Body of pancreas (tissue), 4 donors: ENCODE measurements around the gene CD109.

Experiments used
- POLR2A ChIP-seq, 3 donors: fragments of 450-650 bp; IDR thresholded peaks; one replicate each; pipeline ENCODE4 v1.6.1; 2016; ENCODE audit warnings: antibody characterized with exemption in 3 of 3, mild to moderate bottlenecking in 2 of 3
- TF ChIP-seq, protein P1 (sequence below), 7 experiments: fragments of 450-650 bp in 4 of 7; fragments of 200-600 bp in 3 of 7; sonication (generic) in 3 of 7; IDR thresholded peaks; one replicate each; pipeline ENCODE4 v1.5.1; 2016 to 2019; ENCODE audit warnings: antibody characterized with exemption in 7 of 7

DNA sequence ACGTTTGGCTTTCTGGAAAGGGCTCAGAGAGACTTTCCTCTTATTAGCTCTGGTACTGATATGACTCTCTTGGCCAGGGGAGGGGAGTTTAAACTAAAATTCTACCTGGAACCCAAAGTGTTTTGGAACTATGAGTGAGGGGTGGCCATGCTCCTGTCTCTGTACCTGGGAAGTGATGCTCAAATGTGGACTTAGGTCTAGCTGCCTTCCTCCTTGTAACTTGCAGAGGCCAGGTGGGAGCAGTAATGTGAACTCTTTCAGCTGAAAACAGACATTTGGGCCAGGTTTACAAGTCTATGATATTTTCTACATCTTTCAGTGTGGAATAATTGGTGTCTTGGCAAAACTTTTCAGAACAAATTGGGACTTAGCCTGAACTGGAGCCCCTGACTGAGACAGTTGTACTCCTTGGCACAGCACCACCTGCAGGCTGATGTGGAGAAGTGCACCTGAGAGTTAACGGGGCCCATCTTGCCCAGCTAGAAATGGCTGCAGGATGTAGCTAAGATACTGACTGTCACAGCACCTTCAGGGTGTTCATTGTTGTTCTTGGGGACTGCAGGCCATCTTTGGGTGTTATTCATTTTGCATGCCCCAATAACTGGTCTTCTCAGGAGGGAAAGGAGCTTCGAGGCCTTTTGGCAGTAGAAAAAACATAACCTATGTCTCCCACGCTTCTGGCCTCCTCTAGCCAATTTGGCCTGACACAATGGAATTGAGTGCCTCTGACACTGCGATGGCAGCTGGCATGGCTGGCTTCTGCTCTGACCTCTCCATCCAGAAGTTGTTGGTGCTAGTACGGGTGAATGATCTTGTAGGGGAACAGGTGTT, 37.1 kb downstream of the CD109 start:
- TF ChIP-seq, protein P1, sequence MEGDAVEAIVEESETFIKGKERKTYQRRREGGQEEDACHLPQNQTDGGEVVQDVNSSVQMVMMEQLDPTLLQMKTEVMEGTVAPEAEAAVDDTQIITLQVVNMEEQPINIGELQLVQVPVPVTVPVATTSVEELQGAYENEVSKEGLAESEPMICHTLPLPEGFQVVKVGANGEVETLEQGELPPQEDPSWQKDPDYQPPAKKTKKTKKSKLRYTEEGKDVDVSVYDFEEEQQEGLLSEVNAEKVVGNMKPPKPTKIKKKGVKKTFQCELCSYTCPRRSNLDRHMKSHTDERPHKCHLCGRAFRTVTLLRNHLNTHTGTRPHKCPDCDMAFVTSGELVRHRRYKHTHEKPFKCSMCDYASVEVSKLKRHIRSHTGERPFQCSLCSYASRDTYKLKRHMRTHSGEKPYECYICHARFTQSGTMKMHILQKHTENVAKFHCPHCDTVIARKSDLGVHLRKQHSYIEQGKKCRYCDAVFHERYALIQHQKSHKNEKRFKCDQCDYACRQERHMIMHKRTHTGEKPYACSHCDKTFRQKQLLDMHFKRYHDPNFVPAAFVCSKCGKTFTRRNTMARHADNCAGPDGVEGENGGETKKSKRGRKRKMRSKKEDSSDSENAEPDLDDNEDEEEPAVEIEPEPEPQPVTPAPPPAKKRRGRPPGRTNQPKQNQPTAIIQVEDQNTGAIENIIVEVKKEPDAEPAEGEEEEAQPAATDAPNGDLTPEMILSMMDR (IDR thresholded peaks at IDR 0.05) = peak; percentile 42 to 87 (median 63)
- TF ChIP-seq POLR2A (IDR thresholded peaks at IDR 0.05) = no peak
